ENCODE measurements around the gene PANX3. TPM values are rescaled to one million over a fixed set of nuclear protein-coding genes. Genes with fewer than 3 reads are reported as not detected.

The PANX3 gene
- total and polyA plus RNA-seq, 9 donors, result 0.04 to 0.08 TPM; not detected in 7

Other genes with a start within 250 kb of the PANX3 start
- not detected for gene OR8B2, start 226.9 kb upstream of the PANX3 start, total RNA-seq
- gene OR8B2, start 226.9 kb upstream of the PANX3 start, polyA plus RNA-seq (ENCODE audit: insufficient read depth in 1 of 8, insufficient read length in 8 of 8, low replicate concordance in 1 of 8), result under 1 TPM in 1 of 8 donors, not detected in 7; 0.18 TPM
- gene OR8B3, start 212.4 kb upstream of the PANX3 start, total RNA-seq, result not detected
- not detected for gene OR8B3, start 212.4 kb upstream of the PANX3 start, polyA plus RNA-seq (ENCODE audit: insufficient read depth in 1 of 8, insufficient read length in 8 of 8, low replicate concordance in 1 of 8)
- gene OR8B4, start 186.6 kb upstream of the PANX3 start, total RNA-seq, result not detected
- not detected for gene OR8B4, start 186.6 kb upstream of the PANX3 start, polyA plus RNA-seq (ENCODE audit: insufficient read depth in 1 of 8, insufficient read length in 8 of 8, low replicate concordance in 1 of 8)
- gene OR8B8, start 165.7 kb upstream of the PANX3 start, total RNA-seq, result not detected
- gene OR8B8, start 165.7 kb upstream of the PANX3 start, polyA plus RNA-seq (ENCODE audit: insufficient read depth in 1 of 8, insufficient read length in 8 of 8, low replicate concordance in 1 of 8), result under 1 TPM in 1 of 8 donors, not detected in 7; 0.04 TPM
- gene OR8B12, start 67.8 kb upstream of the PANX3 start, total RNA-seq, result not detected
- under 1 TPM in 1 of 8 donors, not detected in 7; 0.09 TPM for gene OR8B12, start 67.8 kb upstream of the PANX3 start, polyA plus RNA-seq (ENCODE audit: insufficient read depth in 1 of 8, insufficient read length in 8 of 8, low replicate concordance in 1 of 8)
- 0.22 TPM for gene OR8A1, start 41.4 kb upstream of the PANX3 start, total RNA-seq
- gene OR8A1, start 41.4 kb upstream of the PANX3 start, polyA plus RNA-seq (ENCODE audit: insufficient read depth in 1 of 8, insufficient read length in 8 of 8, low replicate concordance in 1 of 8), result under 1 TPM; 0.09 to 0.71 (median 0.26) TPM
- 15.8 TPM for gene TBRG1, start 11.4 kb downstream of the PANX3 start, total RNA-seq
- gene TBRG1, start 11.4 kb downstream of the PANX3 start, polyA plus RNA-seq (ENCODE audit: insufficient read depth in 1 of 8, insufficient read length in 8 of 8, low replicate concordance in 1 of 8), result 10 to 100 TPM; 19.1 to 23.4 (median 21.2) TPM
- gene SIAE, start 62.3 kb downstream of the PANX3 start, total RNA-seq, result 4.9 TPM
- 1 to 10 TPM; 5.5 to 10.0 (median 6.3) TPM for gene SIAE, start 62.3 kb downstream of the PANX3 start, polyA plus RNA-seq (ENCODE audit: insufficient read depth in 1 of 8, insufficient read length in 8 of 8, low replicate concordance in 1 of 8)
- 3.5 TPM for gene SPA17, start 62.5 kb downstream of the PANX3 start, total RNA-seq
- gene SPA17, start 62.5 kb downstream of the PANX3 start, polyA plus RNA-seq (ENCODE audit: insufficient read depth in 1 of 8, insufficient read length in 8 of 8, low replicate concordance in 1 of 8), result 1 to 10 TPM; 4.3 to 6.6 (median 4.4) TPM
- gene NRGN, start 128.5 kb downstream of the PANX3 start, total RNA-seq, result 0.66 TPM
- gene NRGN, start 128.5 kb downstream of the PANX3 start, polyA plus RNA-seq (ENCODE audit: insufficient read depth in 1 of 8, insufficient read length in 8 of 8, low replicate concordance in 1 of 8), result 1 to 10 TPM; 4.9 to 9.0 (median 6.3) TPM
- 0.49 TPM for gene VSIG2, start 140.8 kb downstream of the PANX3 start, total RNA-seq
- gene VSIG2, start 140.8 kb downstream of the PANX3 start, polyA plus RNA-seq (ENCODE audit: insufficient read depth in 1 of 8, insufficient read length in 8 of 8, low replicate concordance in 1 of 8), result 1 to 10 TPM in 7 of 8 donors, under 1 TPM in 1; 1.00 to 2.3 (median 1.5) TPM
- 18.0 TPM for gene ESAM, start 150.9 kb downstream of the PANX3 start, total RNA-seq
- 10 to 100 TPM; 46.2 to 70.3 (median 58.5) TPM for gene ESAM, start 150.9 kb downstream of the PANX3 start, polyA plus RNA-seq (ENCODE audit: insufficient read depth in 1 of 8, insufficient read length in 8 of 8, low replicate concordance in 1 of 8)
- gene MSANTD2, start 189.0 kb downstream of the PANX3 start, total RNA-seq, result 13.4 TPM
- gene MSANTD2, start 189.0 kb downstream of the PANX3 start, polyA plus RNA-seq (ENCODE audit: insufficient read depth in 1 of 8, insufficient read length in 8 of 8, low replicate concordance in 1 of 8), result 10 to 100 TPM; 11.5 to 18.7 (median 15.1) TPM

Data from muscle of leg (tissue), 9 donors.